Measurements from ENCODE around the gene FKRP. TPM values are rescaled to one million over a fixed set of nuclear protein-coding genes. Genes with fewer than 3 reads are reported as not detected.

The FKRP gene
- total RNA-seq, 1 experiment from 2014 or later, result 19.4 TPM

GRCh38 chr19:46724468-46724867 lies 21.4 kb upstream of the FKRP start:
- no peak for DNase-seq (ENCODE audit: low read depth, low spot score)

More at GRCh38 chr19:46724468-46724867, 21.4 kb upstream of the FKRP start:
- Histone ChIP-seq H3K9me2 (ENCODE audit: insufficient read depth) (no peaks in the 10 kb centered on the region), H3K9ac (ENCODE audit: low read length) (no peak overlapping the region), H3K4me2 (ENCODE audit: low read length) (no peak overlapping the region), H2AFZ (ENCODE audit: low read depth, low read length, poor library complexity, severe bottlenecking) (no peak overlapping the region), H3K4me3 (replicated peaks in 1 of 2; ENCODE audit: low read depth in 1 of 2, low read length in 2 of 2) (no peak overlapping the region), H3K9me3 (ENCODE audit: control insufficient read depth in 1 of 2, insufficient read depth in 1 of 2, low read depth in 1 of 2, low read length in 2 of 2) (no peaks in the 10 kb centered on the region), H3K4me1 (ENCODE audit: control insufficient read depth in 1 of 2, insufficient read depth in 2 of 2, low read length in 2 of 2) (no peaks in the 10 kb centered on the region), H3K27me3 (ENCODE audit: insufficient read depth, low read length) (no peaks in the 10 kb centered on the region), H3K27ac (ENCODE audit: low read depth, low read length) (no peak overlapping the region; the same call in 1 of the 2 replicates), H3K79me2 (ENCODE audit: insufficient read depth, low read length) (peaks cover 31% of the 10 kb centered on the region; the same call in 1 of the 2 replicates), H3K36me3 (ENCODE audit: control insufficient read depth in 1 of 2, insufficient read depth in 2 of 2, low read length in 2 of 2) (peaks cover 49 to 80% of the 10 kb centered on the region in 2 experiments; a peak in 3 of 4 replicates), H4K20me1 (ENCODE audit: insufficient read depth) (no peaks in the 10 kb centered on the region; the same call in 1 of the 2 replicates)
- ChIA-PET CTCF (no interaction called here), RAD21 (ENCODE audit: low non-redundant PET in 1 of 2, low total read pairs in 2 of 2, uncharacterized antibody in 2 of 2, unreplicated experiment in 2 of 2) (no interaction called here), POLR2A (no interaction called here)
- intact Hi-C loops (cut with micrococcal nuclease), result loop anchor here (10.0 kb wide), 1 partner anchor 110 kb away; no protein-coding TSS in a partner anchor
- BruUV-seq (replicated peaks), result no TSS peak
- TF ChIP-seq EGR1 (IDR thresholded peaks at IDR 0.05; ENCODE audit: low read depth) (no peak), RAD21 (IDR thresholded peaks at IDR 0.05; ENCODE audit: low read depth) (no peak), EZH2 (IDR thresholded peaks at IDR 0.05) (no peak), TCF7L2 (IDR thresholded peaks at IDR 0.05; ENCODE audit: borderline replicate concordance, extremely low read depth, insufficient read depth, insufficient read length) (no peak), ZNF274 (IDR thresholded peaks at IDR 0.05; ENCODE audit: low read depth, low read length) (no peak), ELF1 (IDR thresholded peaks at IDR 0.05; ENCODE audit: borderline replicate concordance, low read depth) (no peak), FOSL1 (IDR thresholded peaks at IDR 0.05; ENCODE audit: low read depth) (no peak), SP1 (IDR thresholded peaks at IDR 0.05; ENCODE audit: low read depth) (no peak), SIN3A (IDR thresholded peaks at IDR 0.05; ENCODE audit: low read depth) (no peak), ZFX (IDR thresholded peaks at IDR 0.05) (no peak), POLR2AphosphoS5 (IDR thresholded peaks at IDR 0.05; ENCODE audit: low read depth, low read length) (no peak)
- TF ChIP-seq, protein P1, sequence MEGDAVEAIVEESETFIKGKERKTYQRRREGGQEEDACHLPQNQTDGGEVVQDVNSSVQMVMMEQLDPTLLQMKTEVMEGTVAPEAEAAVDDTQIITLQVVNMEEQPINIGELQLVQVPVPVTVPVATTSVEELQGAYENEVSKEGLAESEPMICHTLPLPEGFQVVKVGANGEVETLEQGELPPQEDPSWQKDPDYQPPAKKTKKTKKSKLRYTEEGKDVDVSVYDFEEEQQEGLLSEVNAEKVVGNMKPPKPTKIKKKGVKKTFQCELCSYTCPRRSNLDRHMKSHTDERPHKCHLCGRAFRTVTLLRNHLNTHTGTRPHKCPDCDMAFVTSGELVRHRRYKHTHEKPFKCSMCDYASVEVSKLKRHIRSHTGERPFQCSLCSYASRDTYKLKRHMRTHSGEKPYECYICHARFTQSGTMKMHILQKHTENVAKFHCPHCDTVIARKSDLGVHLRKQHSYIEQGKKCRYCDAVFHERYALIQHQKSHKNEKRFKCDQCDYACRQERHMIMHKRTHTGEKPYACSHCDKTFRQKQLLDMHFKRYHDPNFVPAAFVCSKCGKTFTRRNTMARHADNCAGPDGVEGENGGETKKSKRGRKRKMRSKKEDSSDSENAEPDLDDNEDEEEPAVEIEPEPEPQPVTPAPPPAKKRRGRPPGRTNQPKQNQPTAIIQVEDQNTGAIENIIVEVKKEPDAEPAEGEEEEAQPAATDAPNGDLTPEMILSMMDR (IDR thresholded peaks at IDR 0.05 in 2 of 3, conservative IDR thresholded peaks at IDR 0.05 in 1 of 3; ENCODE audit: borderline replicate concordance in 1 of 3, insufficient read depth in 1 of 3, low read depth in 2 of 3, low read length in 2 of 3), result no peak
- TF ChIP-seq, protein P2, sequence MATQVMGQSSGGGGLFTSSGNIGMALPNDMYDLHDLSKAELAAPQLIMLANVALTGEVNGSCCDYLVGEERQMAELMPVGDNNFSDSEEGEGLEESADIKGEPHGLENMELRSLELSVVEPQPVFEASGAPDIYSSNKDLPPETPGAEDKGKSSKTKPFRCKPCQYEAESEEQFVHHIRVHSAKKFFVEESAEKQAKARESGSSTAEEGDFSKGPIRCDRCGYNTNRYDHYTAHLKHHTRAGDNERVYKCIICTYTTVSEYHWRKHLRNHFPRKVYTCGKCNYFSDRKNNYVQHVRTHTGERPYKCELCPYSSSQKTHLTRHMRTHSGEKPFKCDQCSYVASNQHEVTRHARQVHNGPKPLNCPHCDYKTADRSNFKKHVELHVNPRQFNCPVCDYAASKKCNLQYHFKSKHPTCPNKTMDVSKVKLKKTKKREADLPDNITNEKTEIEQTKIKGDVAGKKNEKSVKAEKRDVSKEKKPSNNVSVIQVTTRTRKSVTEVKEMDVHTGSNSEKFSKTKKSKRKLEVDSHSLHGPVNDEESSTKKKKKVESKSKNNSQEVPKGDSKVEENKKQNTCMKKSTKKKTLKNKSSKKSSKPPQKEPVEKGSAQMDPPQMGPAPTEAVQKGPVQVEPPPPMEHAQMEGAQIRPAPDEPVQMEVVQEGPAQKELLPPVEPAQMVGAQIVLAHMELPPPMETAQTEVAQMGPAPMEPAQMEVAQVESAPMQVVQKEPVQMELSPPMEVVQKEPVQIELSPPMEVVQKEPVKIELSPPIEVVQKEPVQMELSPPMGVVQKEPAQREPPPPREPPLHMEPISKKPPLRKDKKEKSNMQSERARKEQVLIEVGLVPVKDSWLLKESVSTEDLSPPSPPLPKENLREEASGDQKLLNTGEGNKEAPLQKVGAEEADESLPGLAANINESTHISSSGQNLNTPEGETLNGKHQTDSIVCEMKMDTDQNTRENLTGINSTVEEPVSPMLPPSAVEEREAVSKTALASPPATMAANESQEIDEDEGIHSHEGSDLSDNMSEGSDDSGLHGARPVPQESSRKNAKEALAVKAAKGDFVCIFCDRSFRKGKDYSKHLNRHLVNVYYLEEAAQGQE (IDR thresholded peaks at IDR 0.05; ENCODE audit: low read depth), result no peak
- ATAC-seq, result no peak
